Pancreas (tissue), 10 donors: ENCODE measurements around the gene GPX1. TPM values are rescaled to one million over a fixed set of nuclear protein-coding genes. Genes with fewer than 3 reads are reported as not detected.

Experiments used
- ATAC-seq, 4 donors: fragments of 200-7000 bp; cut with Tn5 transposase; one replicate each; pipeline versions ENCODE4 v1.8.0 to v1.9.1; 2020; ENCODE audit warnings: mild to moderate bottlenecking in 4 of 4, moderate library complexity in 4 of 4
- DNase-seq, 6 donors: peaks; one replicate each; pipeline ENCODE4 v3.0.0-alpha.2; 2020
- FAIRE-seq: peaks from 2 replicates; lab custom pipeline; 2012; peaks lifted over from hg19 to GRCh38; lab: Jason Lieb, UNC
- H3K27ac ChIP-seq, 4 donors: fragments of 200-600 bp; sonication (generic); 1 replicate in 3 of 4; 2 replicates in 1 of 4; pipeline versions ENCODE4 v1.5.0 to v1.8.0; 2020
- H3K27me3 ChIP-seq, 4 donors: fragments of 200-600 bp; one replicate each; pipeline ENCODE4 v1.8.0; 2021
- H3K36me3 ChIP-seq, 3 donors: fragments of 200-600 bp; sonication (generic) in 1 of 3; one replicate each; pipeline versions ENCODE4 v1.5.0 to v1.8.0; 2020 to 2021
- H3K4me1 ChIP-seq, 3 donors: fragments of 200-600 bp; one replicate each; pipeline ENCODE4 v1.8.0; 2021
- H3K4me3 ChIP-seq, 4 donors: fragments of 200-600 bp; sonication (generic) in 2 of 4; one replicate each; pipeline versions ENCODE4 v1.5.0 to v1.8.0; 2020 to 2021
- H3K9me3 ChIP-seq, 4 donors: fragments of 200-600 bp; one replicate each; pipeline ENCODE4 v1.8.0; 2021
- WGBS, 2 donors: extraction: QIAGEN DNeasy Blood & Tissue Kit; methylation state at CpG; one replicate each; pipeline ENCODE4 v1.1.7; 2013; 5-methylcytosine and 5-hydroxymethylcytosine counted together
- intact Hi-C, 3 donors: fragments of 100-400 bp; cut with DNase I; formaldehyde crosslinking; loops; one replicate each; pipeline versions ENCODE4 v1.11.1 to v1.14.2; 2022
- polyA plus RNA-seq, 2 donors: library from polyadenylated mRNA; stranded (reverse); fragments of 200-250 nt; gene quantifications; one replicate each; pipeline ENCODE4 v1.2.3, GENCODE V29; 2013
- total RNA-seq, 6 donors: library from RNA; stranded (reverse); fragmentation: NEBNext Ultra II Directional in 4 of 6; extraction: Animal tissue kit (Norgen Biotek cat#: 25700) in 4 of 6; gene quantifications; one replicate each; pipeline versions ENCODE4 v1.2.1 to v1.2.4, GENCODE V29; 2021 to 2023
- TF ChIP-seq, protein P1 (sequence below), 4 donors: fragments of 200-600 bp; sonication (generic) in 3 of 4; IDR thresholded peaks; one replicate each; pipeline versions ENCODE4 v1.5.0 to v1.8.0; 2021; ENCODE audit warnings: antibody characterized with exemption in 4 of 4
- donor health status: healthy with polysubstance abuse.
- donor health status: DM: no; HTN: no; CAD: no; lungs with moderate emphysema.
- donor health status: DM: no; HTN: no; CAD: no.
- donor health status: control.
- donor health status: control.
- donor health status: Bipolar disorder and iron deficiency.
- donor health status: DM: yes; HTN: yes; CAD: no.
- donor health status: DM: no; HTN: no; CAD: no.
- donor health status: DM: no; HTN: no; CAD: no.
- donor health status: DM: yes; HTN: yes; CAD: no.

Gene GPX1
- total and polyA plus RNA-seq, 8 donors: 30.8 to 157 (median 80.0) TPM

DNA sequence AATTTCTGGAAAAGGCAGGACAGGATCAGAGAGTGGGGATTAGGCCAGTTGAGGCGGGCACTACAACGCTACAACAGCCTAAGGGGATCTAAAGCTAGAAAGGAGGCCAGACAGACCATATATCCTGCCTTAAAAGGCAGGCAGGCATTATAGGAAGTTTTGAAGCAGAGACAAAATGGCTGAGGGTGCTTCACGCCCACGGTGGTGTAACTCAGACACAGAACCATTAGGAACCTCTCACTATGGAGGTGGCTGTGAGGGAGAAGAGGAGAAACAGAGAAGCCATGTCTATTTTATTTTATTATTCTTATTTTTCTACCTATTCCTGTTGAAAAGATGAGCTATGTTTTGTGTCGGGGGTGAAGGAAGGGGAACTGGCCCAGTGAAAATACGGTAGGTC is 16.2 kb downstream of the GPX1 start:
- TF ChIP-seq, protein P1, sequence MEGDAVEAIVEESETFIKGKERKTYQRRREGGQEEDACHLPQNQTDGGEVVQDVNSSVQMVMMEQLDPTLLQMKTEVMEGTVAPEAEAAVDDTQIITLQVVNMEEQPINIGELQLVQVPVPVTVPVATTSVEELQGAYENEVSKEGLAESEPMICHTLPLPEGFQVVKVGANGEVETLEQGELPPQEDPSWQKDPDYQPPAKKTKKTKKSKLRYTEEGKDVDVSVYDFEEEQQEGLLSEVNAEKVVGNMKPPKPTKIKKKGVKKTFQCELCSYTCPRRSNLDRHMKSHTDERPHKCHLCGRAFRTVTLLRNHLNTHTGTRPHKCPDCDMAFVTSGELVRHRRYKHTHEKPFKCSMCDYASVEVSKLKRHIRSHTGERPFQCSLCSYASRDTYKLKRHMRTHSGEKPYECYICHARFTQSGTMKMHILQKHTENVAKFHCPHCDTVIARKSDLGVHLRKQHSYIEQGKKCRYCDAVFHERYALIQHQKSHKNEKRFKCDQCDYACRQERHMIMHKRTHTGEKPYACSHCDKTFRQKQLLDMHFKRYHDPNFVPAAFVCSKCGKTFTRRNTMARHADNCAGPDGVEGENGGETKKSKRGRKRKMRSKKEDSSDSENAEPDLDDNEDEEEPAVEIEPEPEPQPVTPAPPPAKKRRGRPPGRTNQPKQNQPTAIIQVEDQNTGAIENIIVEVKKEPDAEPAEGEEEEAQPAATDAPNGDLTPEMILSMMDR (IDR thresholded peaks at IDR 0.05): no peak
- WGBS, 2 donors: 89 to 94% methylated on average over 6 of the region's 6 CpGs
- ATAC-seq: no peak
- no peak overlapping the region for H3K4me3 ChIP-seq
- no peaks in the 10 kb centered on the region for H3K36me3 ChIP-seq
- intact Hi-C loops: no loop called here
- H3K27me3 ChIP-seq: no peaks in the 10 kb centered on the region
- H3K4me1 ChIP-seq: peaks cover 0 to 16% (median 0%) of the 10 kb centered on the region in 3 donors
- DNase-seq: no peak
- H3K27ac ChIP-seq: no peak overlapping the region
- no peaks in the 10 kb centered on the region for H3K9me3 ChIP-seq
- FAIRE-seq: no peak

DNA sequence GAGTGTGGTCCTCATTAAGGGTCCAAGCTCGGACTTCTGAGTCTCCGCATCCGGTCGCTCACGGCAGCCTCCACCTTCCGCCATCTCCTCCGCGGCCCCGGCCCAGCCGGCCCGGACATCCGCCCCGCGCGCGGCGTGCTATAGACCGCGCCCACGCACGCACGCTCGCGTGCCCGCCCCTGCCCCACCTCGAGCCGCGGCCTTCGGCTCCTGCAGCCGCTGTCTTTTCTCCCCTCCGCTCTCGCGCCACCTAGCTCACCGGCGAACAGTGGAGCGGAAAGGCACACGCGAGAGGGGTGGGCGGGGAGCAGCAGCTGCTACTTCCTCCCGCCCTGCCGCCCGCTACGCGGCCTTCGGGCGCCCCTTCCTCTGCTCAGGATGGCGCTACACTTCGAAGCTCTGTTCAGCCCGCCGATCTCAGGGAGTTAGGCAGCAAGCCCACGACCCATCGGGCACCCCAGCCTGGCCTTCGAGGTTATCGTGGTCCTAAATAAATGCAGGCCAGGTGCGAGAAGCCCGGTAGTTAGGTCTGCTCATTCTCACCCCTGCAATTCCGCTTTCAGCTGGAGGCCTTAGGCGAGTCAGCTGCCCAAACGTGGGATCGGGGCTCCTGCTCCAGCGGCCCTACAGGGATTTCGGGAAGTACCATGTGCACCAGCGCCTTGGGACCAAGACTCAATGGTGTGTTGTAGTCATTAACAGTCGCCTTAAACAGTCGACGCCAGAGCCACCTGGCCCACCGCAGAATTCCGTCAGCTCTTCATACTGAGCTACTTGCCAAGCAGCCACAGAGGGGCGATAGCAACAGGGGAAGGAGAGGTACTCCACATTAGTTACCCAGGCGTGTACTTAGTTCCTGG is 18.0 kb downstream of the GPX1 start, which contains the start of gene USP4:
Gene USP4 (minus strand): TSS at position 113 of the 860 bp plus-strand sequence. CDS start 29 bp downstream, at position 84.
- peak; percentile 96 to 98 (median 98) for ATAC-seq
- H3K4me3 ChIP-seq: peak within 1 kb of the TSS; percentile 52 to 92 (median 77)
- H3K27me3 ChIP-seq: no peaks in the 10 kb centered on the region
- DNase-seq: peak; percentile 90 to 96 (median 92)
- FAIRE-seq: no peak
- H3K9me3 ChIP-seq: no peaks in the 10 kb centered on the region
- peaks cover 0 to under 1% (median 0%) of the 10 kb centered on the region in 3 donors for H3K36me3 ChIP-seq
- peaks cover 0 to 16% (median 0%) of the 10 kb centered on the region in 3 donors for H3K4me1 ChIP-seq
- peak within 1 kb of the TSS; percentile 71 to 96 (median 87) for H3K27ac ChIP-seq
- whole genome bisulfite sequencing, 2 donors: 3 to 5% methylated on average over 52 to 70 of the region's 70 CpGs
- TF ChIP-seq, protein P1 (IDR thresholded peaks at IDR 0.05): peak in 1 of 4 donors; percentile 16
- intact Hi-C loops: no loop called here

DNA sequence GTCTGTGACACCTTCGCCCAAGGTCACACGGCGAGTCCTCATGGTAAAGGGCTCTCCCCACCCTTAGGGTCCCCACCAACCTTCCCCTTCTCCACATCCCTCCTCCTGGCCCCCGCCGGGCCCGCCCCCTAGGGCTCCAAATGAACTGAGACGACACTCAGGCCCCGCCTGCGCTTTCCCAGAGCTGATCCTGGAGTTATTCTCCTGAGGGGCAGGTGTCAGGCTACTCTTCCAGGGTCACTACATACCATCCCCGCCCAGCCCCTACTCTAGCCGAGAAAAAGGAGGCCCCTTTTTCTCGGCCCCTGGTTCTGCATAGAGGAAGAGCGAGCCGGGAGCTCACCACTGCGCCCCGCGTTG is 18.6 kb downstream of the GPX1 start:
- FAIRE-seq (no peak), DNase-seq (peak in 4 of 6 donors; percentile 32 to 71 (median 56)), ATAC-seq (peak in 2 of 4 donors; percentile 5 to 11)
- no peaks in the 10 kb centered on the region for H3K27me3 ChIP-seq
- no peaks in the 10 kb centered on the region for H3K9me3 ChIP-seq
- peak overlapping the region; percentile 71 to 96 (median 87) for H3K27ac ChIP-seq
- intact Hi-C loops: no loop called here
- H3K4me1 ChIP-seq: peaks cover 0 to 16% (median 0%) of the 10 kb centered on the region in 3 donors
- peak overlapping the region; percentile 52 to 92 (median 77) for H3K4me3 ChIP-seq
- TF ChIP-seq, protein P1 (IDR thresholded peaks at IDR 0.05): no peak
- H3K36me3 ChIP-seq: peaks cover 0 to 7% (median 3%) of the 10 kb centered on the region in 3 donors
- 1% methylated on average over 17 of the region's 17 CpGs for WGBS, 2 donors

DNA sequence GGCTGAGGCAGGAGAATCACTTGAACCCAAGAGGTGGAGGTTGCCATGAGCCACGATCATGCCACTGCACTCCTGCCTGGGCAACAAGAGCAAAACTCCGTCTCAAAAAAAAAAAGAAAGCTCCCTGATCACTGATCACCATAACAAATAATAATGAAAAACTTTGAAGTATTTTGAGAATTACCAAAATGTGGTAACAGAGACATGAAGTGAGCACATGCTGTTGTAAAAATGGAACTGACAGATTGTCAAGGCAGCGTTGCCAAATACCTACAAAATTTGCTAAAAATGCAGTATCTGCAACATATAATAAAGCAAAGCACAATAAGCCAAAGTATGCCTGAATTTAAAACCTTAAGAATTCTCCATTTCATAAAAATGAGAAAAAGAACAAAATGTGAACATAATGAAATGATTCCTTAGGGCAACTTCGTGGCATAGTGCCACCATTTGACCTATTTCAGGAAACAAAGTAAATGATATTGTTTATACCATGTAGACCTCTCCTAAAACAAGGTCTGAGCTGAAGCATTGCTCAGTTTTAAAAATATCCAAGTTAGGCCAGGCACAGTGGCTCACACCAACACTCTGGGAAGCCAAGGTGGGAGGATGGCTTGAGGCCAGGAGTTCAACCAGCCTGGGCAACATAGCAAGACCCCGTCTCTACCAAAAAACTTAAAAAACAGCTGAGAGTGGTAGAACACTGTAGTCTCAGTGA is 24.1 kb downstream of the GPX1 start:
- WGBS, 2 donors: 88 to 90% methylated on average over 5 of the region's 5 CpGs
- H3K4me3 ChIP-seq: no peak overlapping the region
- peaks cover 0 to 22% (median 9%) of the 10 kb centered on the region in 3 donors for H3K36me3 ChIP-seq
- no peaks in the 10 kb centered on the region for H3K27me3 ChIP-seq
- H3K27ac ChIP-seq: no peak overlapping the region
- H3K9me3 ChIP-seq: no peaks in the 10 kb centered on the region
- no peak for DNase-seq
- intact Hi-C loops: no loop called here
- TF ChIP-seq, protein P1 (IDR thresholded peaks at IDR 0.05): no peak
- ATAC-seq: no peak
- FAIRE-seq: no peak
- H3K4me1 ChIP-seq: peaks cover 0 to 9% (median 0%) of the 10 kb centered on the region in 3 donors
